Activated CD4-positive, alpha-beta T cell treated with anti-CD3 and anti-CD28 coated beads for 4 hours (primary cell): ENCODE results near the gene HLCS.

Source experiments
- DNase-seq, 2 donors: peaks; one replicate each; pipeline ENCODE4 v3.0.0-alpha.2; 2020

Gene HLCS

DNA sequence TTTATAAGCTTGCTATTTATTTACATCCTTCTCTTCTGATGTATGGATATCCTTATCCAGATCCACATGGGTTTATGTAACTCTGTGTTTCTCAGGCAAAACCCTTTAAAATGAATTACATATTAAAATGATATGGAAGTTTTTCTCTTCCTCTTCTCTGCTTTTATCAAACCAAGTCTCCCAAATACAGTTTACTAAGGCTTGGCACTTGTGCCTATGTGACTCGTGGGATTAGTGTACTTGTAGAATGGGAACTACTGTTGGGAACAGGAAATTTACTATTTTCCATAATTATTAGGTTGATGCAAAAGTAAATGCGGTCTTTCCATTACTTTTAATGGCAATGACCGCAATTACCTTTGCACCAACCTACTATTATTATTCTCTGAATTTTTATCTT lies 252.7 kb downstream of the HLCS start:
- DNase-seq: no peak

DNA sequence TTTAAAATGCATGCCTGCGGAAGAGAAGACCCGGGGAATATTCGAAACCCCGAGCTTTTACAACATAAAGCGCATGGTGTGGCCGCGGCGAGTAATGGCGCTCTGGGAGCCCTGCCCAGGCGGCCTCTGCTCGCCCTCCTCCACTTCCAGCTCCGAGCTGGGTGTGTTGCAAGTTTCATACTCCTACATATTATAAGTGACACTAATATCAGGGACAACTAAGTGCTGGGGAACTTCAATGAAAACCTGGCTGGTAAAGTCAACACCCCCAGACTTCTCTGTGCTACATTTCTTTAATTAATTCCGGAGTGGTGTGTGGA lies 255.8 kb downstream of the HLCS start:
- DNase-seq: no peak

DNA sequence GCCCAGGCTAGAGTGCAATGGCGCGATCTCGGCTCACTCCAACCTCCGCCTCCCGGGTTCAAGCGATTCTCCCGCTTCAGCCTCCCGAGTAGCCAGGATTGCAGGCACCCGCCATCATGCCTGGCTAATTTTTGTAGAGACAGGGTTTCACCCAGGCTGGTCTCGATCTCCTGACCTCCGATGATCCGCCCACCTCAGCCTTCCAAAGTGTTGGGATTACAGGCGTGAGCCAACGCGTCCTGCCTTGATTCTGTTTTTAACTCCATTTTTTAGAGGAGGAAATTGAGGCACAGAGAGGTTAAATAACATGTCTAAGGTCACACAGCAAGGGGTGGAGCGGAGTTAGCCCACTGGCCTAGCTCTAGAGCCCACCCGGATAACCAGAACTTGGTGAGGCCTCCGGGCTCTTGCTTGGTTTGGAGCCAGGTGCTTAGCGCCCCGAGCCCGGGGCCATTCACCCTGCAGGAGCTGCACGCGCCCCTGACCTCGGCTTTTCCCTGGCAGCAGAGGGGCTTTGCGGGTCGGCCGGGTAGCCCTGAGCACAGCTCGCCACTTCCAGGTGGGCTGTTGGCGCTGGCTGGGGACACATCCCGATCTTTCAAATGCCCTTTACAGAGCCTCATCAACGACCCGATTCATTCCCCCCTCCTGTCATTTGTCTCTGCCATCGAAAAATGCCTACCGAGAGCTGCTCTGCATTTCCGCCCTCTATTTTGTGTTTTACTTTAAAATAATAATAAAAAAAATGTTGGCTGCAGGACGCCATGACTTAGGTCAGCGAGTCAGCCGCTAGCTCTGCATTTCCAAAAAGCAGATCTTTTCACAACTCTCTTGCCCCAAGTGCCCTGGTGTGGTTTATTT lies 256.4 kb downstream of the HLCS start:
- no peak for DNase-seq

DNA sequence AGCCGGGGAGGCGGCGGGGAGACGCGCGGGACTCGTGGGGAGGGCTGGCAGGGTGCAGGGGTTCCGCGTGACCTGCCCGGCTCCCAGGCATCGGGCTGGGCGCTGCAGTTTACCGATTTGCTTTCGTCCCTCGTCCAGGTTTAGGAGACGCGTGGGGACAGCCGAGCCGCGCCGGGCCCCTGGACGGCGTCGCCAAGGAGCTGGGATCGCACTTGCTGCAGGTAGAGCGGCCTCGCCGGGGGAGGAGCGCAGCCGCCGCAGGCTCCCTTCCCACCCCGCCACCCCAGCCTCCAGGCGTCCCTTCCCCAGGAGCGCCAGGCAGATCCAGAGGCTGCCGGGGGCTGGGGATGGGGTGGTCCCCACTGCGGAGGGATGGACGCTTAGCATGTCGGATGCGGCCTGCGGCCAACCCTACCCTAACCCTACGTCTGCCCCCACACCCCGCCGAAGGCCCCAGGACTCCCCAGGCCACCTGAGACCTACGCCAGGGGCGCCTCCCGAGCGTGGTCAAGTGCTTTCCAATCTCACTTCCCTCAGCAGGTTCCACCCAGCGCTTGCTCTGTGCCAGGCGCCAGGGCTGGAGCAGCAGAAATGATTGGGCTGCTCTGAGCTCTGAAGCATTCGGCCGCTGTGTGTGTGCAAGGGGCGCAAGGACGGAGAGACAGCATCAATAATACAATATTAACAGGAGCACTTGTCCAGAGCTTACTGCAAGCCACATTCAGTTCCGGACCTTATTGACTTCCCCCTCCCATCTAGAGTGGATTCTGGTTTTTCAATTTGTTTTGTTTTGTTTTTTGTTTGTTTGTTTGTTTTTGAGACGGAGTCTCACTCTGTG lies 257.2 kb downstream of the HLCS start:
- no peak for DNase-seq

DNA sequence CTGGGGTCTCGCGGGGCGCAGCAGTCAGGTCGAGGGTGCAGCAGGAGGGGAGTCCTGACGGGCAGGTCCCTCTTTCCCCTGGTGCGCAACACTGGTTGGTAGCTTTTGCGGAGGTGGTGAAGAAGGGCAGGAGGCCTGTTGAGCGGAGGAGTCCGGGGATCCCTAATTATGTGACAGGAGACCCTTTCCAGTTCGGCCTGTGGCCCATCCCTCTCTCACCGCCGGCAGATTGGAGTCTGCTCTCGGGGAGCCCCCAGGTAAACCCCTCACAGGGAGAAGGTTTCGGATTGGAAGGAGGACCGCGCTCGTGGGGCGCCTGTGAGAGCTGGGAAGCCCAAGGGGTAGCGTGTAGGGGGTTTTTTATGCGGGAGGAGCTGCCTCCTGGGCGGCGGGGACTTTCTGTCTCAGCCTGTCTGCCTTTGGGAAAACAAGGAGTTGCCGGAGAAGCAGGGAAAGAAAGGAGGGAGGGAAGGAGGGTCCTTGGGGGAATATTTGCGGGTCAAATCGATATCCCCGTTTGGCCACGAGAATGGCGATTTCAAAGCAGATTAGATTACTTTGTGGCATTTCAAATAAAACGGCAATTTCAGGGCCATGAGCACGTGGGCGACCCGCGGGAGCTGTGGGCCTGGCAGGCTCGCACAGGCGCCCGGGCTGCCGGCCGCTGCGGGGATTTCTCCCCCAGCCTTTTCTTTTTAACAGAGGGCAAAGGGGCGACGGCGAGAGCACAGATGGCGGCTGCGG lies 258.0 kb downstream of the HLCS start:
- no peak for DNase-seq

DNA sequence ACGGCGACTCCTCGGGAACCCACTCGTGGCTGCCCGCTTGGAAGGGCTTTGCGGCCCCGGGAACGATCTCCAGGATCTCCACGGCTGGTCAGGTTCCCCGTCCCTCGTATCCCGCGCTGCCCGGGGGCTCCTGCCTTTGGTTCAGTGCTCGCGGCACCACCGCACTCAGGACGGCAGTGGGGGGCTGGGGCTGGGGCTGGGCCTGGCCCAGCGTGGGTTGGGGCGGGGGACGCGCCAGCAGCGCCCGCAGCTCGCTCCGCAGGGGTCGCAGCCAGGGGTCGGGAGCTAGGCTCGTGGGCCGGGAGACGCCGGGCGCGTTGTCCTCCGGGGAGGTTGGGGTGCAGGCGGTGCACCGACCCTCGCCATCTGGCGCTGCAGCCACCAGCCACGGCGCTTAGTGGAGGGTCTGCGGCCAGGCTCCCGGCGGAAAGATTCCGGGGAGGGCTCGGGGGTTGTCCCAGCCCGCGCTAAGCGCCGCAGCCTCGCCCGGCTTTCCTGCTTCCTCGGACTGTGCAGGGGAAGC lies 258.6 kb downstream of the HLCS start:
- no peak for DNase-seq

DNA sequence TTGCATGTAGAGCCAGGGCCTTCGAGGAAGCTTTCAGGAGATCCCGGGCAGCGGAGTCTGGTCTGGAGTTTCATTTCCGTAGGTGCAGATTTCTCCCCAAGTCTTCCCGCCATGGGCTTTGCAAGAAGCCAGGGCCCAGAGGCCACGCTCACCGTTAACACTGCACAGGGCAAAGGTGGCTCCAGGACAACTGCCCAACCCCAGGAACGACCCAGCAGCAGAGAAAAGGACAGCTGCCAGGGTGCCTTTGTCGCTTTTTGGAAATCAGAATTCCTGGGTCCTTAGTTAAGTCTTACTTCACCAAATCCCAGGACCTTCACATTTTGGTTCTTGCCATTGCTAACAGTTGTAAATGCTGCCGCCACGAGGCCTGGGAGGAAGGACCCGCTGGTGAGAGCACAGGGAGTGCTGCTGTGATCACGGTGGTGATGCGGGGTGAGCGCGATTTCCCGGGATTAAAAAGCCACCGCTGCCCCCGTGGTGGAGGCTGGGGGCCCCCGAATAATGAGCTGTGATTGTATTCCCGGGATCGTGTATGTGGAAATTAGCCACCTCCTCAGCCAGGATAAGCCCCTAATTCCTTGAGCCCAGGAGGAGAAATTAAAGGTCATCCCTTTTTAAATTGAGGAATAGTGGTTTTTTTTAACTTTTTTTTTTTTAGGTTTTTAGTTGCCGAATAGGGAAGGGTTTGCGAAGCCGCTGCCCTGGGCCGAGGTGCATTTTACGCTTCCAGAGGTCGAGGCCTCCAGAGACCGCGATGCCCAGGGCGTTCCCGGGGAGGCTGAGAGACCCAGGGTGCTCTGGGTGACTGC lies 259.3 kb downstream of the HLCS start:
- no peak for DNase-seq

DNA sequence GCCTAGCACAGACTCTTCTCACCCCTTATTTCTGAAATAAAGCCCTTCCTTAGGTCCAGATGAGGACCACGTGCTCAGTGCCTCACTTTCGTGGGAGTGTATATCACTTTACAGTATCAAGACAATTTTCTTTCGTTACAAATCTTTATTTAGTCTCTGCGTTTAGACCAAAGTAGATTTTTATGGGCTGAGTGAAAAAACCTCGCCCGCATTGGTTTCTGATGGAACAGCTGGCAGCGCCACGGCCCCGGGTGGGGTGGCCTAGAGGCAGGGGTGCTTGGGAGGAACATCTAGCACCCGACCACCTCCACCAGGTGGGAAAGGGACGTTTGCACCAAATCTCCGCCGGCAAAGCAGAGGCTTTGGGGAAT lies 260.0 kb downstream of the HLCS start:
- no peak for DNase-seq

DNA sequence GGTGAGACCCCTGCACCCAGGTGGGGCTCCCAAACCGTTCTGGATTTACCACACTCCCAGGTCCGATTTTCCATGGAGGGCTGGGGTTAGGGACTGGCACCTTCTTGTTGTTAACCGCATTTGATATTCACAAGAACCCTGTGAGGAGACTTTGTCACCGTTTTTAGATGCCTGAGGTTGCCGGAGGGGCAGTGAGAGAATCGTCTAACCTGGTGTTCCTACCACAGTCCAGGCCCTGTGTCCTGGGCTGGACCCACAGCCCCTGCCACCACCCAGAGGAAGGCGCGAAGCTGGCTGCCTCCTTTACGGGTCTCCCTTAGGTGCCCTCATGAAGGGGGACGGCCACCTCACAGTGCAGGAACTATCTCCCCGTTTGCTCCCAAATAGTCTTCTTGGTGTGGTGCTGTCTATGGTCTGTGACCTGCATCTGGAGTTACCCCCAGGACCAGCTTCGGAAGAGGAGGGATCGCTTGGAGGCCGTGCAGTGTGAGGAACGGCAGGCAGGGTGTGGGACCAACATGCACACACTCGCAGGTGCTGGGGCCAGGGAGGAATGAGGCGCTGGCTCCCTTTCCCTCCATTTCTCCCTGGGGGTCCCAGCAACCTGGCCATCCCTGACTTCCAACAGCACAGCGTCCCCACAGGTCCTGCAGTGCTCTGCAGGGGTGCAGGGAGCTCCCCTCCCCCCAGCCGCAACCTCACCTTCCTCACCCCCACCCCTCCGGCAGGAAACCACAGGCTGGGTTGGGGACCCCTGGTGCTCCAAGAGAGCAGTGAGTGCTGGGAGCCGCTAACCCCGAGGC lies 260.6 kb downstream of the HLCS start:
- no peak for DNase-seq

DNA sequence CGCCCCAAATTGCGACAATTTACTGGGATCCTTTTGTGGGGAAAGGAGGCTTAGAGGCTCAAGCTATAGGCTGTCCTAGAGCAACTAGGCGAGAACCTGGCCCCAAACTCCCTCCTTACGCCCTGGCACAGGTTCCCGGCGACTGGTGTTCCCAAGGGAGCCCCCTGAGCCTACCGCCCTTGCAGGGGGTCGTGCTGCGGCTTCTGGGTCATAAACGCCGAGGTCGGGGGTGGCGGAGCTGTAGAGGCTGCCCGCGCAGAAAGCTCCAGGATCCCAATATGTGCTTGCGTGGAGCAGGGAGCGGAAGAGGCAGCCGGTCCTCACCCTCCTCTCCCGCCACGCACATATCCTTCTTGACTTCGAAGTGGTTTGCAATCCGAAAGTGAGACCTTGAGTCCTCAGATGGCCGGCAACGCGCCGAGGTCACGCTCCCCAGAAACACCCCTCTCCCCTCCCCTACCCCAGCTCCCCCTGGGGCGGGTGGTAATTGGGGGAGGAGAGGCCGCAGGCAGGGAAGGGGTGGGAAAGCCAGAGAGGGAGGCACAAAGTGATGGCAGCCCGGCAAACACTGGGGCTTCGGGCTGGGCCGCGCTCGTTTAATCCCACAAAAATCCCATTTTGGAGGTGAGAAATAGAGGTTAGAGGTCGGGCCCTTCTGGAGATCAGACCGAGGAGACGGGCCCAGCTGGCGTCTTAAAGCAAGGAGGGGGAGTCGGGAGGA lies 261.4 kb downstream of the HLCS start:
- no peak for DNase-seq

DNA sequence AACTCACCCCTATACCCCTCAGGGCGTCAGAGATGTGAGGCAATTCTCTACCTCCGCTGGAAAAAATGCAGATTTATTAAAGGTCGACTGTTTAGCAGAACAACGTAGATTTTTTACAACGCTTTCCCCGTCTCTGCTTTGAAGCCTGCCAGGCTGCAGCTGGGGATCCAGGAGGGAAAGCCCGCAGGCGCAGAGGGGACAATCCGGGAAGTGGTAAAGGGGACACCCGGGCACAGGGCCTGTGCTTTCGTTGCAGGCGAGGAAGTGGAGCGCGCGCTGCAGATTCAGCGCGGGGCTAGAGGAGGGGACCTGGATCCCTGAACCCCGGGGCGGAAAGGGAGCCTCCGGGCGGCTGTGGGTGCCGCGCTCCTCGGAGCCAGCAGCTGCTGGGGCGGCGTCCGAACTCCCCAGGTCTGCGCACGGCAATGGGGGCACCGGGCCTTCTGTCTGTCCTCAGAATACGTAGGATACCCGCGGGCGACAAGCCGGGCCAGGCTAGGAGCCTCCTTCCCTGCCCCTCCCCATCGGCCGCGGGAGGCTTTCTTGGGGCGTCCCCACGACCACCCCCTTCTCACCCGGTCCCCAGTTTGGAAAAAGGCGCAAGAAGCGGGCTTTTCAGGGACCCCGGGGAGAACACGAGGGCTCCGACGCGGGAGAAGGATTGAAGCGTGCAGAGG lies 262.1 kb downstream of the HLCS start:
- no peak for DNase-seq

DNA sequence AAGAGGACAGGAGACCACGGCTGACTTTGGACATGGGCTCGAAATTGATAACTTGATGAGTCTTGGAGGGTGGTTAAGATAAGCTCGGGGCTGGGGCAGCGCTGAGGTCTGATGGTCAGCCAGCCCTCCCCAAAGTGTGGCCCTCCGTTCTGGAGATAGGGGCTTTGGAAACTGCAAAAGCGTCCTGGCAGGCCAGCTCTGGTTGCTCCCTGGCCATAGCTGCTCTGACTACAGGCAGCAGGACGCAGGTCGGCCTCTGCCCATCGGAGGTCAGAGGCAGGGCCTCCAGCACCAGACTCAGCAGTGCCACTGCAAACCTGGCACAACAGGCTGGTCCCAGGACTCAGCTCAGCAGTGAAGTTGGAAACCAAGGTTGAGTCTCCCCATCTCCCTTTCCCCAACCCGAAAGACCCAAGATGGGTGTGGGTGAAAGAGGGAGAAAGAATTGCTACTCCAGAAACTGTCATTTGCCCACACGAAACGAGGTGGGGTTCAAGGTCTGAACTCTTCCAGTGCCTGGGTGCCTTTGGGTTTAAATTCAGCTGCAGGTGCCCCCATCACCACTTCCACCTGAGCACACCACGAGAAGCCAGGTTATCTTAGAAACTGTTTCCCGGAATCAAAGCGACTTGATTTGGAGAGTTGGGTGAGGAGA lies 262.7 kb downstream of the HLCS start:
- no peak for DNase-seq

DNA sequence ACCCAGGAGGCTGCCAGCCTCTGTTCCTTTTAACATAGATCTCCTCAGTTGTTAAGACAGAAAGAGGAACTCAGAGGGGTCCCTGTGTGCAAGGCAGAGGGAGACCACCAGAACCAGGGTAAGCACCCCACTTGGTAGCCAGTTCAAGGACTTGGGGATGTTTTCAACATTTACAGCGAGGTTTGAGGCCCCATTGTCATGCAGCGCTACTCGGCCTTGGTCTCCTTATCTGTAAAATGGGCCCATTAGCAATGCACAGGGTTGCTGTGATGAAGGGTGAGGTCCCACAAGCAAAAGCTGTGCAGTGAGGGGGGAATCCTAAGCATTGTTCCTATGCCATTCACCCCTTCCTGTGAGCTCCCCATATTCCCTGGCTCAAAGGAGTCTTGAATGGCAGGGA lies 263.3 kb downstream of the HLCS start:
- DNase-seq: no peak

DNA sequence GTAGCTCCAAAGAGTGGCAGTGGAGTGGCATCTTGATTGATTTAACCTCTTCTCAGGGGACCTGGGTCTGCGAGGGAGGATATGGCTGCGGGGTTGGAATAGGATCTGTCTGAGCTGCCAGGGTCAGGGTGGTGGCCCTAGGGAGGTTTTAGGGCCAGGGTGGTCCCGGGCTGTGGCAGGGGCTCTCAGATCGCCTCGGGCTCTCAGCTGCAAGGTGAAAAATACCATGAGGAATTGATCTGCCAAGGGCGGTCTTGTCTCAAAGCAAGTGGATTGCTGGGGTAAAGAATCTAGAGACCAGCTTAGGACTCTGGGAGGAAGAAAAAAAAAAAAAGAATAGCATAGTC lies 263.9 kb downstream of the HLCS start:
- DNase-seq: no peak

DNA sequence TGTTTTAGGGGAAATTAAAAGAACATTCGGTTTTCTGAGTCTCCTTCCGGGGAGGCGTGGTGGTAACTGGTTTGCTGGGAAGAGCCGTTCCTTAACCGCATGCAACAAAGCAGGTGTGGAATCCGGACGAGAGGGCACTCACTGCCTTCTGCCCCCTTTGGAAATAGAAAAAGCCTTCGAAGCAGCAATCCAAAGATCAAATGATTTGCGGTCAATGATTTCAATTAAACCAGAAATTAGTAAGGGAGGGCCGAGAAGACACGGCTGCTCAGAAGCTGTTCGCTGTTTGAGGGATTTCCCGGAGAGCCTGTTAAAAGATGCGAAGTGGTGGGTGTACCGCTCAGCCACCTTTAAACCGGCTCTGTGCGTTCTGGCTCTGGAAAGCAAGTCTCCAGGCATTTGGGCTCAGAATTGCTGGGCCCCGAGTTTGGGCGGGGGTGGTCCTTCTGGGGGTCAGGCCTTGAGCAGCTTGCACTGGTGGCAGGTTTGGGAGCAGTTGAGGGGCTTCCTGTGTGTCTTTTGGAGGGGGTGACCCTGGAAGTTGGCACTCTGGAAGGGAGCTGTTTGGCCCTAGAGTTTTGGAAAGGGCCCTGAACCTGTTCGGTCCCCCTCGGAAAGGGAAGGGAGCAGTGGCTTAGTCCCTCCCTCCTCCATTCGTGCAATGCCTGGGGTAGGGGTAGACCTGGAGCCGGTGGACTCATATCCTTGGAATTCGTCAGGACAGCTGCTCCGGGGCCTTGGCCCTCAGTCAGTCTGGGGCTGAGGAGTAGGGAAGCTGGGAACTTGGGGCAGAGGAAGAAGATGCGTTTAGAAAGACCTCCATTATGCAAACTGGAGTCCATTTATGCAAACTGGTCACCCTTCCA lies 264.5 kb downstream of the HLCS start:
- no peak for DNase-seq

DNA sequence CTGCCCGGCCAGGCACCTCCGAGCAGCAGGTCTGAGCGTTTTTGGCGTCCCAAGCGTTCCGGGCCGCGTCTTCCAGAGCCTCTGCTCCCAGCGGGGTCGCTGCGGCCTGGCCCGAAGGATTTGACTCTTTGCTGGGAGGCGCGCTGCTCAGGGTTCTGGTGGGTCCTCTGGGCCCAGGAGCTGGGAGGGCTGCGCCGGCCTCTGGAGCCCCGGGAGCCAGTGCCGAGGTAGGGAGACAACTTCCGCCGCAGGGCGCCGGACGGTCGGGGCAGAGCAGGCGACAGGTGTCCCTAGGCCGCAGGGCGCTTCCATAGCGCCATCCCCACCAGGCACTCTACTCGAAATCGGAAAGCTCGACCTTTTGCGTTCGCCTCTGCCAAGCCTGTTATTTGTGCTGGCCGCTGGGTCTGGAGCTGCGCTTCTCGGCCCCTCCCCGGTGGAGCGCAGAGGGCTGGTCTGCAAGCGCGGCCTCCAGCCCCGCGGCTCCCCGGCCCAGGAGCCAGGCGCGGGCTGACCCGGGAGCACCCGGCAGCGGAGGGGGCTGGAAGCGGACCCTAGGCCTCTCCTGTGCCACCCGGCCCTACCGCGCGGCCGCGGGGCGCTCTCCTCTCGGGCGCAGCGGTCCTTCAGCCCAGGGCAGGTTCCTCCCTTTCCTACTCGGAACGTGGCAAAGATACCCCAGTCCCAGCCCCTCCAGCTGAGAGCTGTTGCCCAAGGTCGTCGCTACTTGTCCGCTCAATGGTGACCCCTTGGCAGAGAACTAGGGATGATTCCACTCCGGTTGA lies 265.3 kb downstream of the HLCS start:
- no peak for DNase-seq
